ENCODE data around the gene ZFP1.
A peak's percentile ranks its signal among the peaks of the same experiment; 100 is the strongest.
"Not testable (repeated sequence)": the region's sequence is repeated elsewhere in the genome, so short reads cannot be mapped to it uniquely, and the experiment has no call there.

Gene ZFP1

DNA sequence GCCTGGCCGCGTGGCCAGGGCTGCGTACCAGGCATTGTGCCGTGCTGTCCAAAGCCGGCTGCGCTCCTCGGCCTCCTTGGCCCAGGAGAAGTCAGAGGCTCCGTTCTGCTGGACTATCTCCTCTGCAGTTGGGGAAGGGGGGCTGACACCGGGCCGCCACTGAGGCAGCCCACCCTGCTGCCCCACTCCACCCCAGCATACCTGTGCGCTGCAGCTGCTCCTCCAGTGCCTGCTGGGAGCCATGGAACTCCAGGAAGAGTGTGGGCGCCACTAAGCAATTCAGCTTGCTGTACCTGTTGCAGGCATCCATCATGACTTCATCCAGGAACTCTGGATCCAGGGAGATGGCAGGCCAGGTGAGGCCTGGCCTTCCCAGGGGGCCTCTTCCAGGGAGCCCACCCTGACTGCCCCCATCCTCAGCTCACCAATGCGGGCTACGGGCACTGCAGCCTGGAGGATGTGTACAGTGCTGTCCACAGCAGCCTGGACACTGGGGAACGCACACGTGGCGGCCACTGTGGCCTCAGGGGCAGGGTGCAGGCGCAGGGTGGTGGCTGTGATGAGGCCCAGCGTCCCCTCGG lies 34.7 kb upstream of the ZFP1 start:
- DNase-seq, result no peak

DNA sequence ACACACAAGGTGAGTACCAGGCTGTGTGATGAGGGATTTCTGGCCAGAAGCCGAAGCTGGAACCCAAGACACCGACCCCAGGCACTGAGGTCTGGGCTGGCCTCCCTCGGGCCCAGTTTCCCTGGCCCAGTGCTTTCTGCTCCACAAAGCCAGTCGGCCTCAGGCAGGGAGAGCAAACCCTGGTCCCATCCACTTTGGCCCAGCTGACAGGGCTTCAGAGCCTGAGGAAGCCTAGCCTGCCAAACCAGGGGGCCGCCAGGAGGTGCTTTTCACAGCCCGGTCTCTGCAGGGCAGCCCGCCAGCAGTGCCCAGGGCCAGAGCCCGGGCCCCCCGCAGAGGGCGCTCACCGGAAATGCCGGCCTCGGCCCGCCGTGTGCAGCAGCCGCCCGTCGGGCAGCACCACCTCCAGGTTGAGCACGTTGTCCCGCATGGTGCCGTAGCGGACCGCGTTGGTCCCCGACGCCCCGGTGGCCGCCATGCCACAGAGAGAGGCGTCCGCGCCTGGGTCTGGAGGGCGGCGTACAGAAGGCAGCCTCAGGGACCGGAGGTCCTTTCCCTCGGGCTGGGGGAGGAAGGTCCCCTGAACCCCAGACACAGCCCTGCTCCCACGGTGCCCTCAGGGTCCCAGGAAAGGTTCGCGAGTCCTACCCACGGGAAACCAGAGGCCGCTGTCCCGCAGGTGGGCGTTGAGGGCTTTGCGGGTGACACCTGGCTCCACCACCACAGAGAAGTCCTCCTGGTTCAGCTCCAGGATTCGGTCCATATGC lies 34.0 kb upstream of the ZFP1 start:
- no peak for DNase-seq

DNA sequence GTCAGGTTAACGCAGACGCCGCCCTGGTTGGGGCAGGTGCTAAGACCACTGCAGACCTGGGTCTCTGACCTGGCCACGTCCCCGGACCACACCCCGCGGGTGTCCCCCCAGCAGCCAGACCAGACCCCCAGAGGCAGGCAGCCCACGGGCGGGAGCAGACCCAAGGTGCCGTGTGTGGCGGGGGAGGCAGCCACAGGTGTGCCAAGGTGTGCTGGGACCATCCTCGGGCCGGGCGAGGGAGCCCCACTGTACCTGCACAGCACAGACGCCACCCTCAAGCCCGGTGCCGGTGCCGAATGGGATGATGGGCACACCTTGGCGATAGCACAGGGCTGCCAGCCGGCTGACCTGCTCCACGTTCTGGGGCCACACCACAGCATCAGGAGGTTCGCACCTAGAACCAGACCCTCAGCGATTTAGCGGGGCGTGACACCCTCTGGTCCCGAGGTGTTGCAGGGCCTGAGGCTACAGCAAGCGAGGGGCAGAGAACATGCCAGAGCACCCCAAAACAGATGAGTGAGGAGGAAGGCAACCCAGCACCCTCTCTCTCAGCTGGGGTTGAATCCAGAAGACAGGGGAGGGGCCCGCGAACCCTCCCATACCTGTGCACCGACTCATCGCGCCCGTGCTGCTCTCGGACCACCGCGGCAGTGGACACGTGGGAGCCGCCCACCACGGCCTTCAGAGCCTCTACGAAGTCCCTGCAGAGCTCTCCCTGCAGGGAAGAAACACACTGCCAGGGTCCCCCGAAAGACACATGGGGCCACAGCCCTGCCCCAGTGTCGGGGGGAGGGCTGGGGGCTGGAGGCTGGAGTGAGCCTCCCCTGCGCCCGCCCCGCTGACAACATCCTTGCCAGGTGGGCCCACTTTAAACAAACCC lies 33.1 kb upstream of the ZFP1 start:
- DNase-seq, result no peak

DNA sequence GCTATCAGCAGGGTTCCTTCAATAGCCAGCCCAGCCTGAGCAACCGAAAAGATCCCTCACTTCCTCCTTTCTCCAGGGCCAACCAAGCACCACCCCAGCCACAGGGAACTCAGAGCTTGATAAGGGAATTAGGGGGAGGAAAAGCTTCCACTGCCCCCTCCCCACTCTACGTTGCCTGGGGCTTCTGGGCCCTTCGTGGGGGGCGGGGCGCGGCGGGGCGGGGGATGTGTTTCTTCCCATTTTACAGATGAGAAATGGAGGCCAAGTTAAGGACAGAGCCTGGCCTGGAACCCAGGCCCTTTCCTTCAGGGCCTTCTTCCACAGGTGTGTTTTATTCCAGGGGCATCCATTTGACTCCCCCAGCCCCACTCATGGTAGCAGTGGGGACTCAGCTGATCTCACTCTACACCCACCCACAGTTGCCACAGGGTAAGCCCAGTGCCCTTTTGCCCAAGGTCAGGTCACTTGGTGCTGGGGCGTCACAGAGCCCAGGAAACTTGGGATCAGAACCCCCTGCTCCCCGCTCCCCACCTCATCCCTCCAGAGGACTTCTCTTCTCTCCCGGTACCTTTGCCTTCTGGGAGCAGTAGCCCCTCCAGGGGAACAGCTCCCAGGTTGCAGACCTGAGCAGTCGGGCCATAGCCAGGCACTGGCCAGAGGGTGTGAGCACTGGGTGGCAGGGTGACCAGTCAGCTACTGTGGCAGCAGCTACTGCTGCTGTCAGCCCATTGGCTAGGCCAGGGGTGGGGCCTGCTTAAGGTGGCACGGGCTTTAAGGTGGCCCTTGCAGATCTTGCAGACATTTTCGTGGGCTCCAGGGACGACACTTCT lies 32.0 kb upstream of the ZFP1 start, which contains the start of gene LDHD:
Gene LDHD (minus strand): TSS at position 700 of the 830 bp plus-strand sequence. CDS start 60 bp downstream, at position 640.
- DNase-seq, result peak; percentile 43

DNA sequence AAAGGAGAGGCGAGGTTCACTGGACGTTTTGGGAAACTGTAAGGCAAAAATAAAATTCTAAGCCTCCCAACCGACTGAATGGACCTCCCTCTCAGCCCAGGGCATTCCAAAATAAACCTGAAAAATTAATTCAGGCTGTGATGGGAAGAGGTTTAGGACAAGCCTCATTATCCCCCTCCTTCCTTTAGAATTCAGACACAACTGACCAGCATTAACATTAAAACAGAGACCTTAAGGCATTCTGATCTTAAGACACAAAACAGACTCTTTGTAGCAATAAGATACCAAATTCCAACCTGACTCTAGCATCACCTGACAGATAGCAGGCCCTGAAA lies 31.4 kb upstream of the ZFP1 start:
- DNase-seq, result no peak

DNA sequence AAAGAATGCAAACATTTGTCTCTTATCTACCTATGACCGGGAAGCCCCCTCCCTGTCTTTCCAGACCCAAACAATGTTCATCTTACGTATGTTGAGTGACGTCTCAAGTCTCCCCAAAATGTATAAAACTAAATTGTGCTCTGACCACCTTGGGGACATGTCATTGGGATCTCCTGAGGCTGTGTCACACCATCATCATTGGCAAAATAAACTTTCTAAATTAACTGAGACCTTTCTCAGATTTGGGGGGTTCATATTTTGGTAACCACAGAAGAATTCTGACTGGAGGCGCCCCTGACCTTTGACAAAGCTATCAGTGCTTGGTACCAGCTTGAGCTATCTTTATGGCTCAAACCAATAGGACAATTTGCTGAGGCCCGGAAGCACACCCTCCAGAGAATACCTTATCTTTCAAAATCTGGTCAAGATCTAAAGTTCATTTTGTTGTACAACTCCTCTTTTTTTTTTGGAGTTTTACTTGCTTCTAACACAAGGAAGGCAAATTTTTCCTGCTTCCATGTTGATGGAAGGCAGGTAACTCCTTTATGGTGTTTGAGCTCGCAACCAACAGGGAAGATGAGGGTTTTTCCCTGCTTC lies 29.3 kb upstream of the ZFP1 start:
- DNase-seq, result no peak

DNA sequence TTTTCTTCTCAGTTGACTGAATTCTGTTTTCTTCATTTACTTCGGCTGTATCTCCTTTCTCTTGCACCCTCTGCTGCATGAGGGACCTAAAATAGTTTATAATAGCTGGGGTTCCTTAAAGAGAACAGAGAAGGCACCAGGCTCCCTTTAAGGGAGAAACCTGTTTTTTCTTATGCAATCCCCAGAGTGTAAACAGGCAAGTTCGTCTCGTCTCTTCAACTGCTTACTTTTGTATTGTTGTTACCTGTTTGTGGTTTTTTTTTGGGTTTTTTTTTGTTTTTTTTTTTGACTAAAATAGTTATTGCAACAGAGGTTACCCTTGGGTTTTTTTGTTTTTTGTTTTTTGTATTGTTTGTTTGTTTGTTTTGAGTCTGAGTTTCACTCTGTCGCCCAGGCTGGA lies 28.1 kb upstream of the ZFP1 start:
- no peak for DNase-seq

DNA sequence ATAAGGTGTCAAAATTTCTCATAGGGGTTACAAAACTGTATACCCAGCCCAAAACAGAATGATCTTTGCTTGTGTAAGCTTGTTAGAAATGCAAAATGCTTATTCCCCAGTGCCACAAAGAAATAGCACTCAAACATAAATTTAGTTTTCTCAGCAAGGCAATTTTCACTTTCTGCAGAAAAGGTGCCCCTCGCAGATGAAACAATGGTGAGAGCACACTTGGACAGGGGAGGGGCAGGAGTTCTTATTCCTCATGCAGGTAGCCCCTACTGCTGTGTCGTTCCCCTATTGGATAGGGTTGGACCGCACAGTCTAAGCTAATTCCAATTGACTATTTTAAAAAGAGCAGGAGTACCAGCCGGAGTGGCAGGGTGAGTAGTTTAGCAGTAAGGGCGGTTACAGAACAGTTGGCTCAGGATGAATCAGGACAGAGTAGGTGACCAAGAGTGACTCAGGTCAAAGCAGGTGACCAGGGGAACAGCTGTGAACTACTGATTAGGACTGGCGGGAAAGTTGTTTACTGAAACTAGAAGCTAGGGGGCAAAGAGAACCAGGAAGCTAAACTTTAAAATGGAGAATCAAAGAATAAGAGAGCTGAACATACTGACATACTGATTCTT lies 26.3 kb upstream of the ZFP1 start:
- DNase-seq, result no peak

DNA sequence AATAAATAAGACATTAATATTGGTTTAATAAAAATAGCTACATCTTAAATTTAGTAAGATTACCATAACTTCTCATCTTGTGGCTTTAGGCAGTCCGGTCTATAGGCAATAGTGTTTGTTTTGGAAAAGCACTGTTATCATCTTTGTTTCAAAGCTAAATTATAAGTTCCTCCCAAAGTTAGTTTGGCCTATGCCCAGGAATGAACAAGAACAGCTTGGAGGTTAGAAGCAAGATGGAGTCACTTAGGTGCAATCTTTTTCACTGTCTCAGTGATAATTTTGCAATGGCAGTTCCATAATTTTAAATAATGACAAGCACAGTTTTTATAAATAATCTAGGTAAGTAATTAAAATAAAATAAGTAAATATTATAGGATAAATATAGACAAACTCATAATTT lies 25.7 kb upstream of the ZFP1 start:
- DNase-seq, result no peak

DNA sequence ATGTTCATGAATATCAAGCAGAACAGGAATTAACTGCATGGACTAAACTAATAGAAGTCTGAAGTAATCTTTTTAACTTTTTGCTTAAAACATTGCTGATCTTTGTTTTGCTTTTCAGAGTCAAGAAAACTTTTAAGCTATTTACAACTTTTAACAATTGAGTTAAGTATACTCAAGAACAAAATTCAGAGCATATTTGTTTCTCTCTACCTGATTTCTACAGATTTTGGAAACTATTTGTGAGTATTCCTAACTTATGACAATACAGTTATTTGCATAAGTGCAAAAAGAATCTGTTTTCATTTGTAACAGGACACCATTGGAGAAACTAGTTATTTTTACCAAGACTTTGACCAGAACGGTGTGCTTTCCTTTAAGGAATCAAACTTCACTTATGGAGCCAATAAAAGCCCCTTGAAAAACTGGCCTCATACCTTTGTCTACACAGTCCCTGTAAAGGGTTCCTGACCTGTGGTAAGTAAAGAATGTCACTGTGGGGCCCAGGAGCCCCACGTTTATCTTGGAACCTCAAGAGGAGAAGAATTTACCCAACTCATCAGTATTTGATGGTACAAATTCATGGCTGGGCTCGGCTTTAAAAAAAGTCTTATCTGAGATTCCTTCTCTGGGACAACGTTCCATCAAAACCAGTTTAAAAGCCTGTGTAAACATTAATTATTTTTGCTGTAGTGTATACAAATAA lies 20.5 kb upstream of the ZFP1 start:
- DNase-seq, result no peak

DNA sequence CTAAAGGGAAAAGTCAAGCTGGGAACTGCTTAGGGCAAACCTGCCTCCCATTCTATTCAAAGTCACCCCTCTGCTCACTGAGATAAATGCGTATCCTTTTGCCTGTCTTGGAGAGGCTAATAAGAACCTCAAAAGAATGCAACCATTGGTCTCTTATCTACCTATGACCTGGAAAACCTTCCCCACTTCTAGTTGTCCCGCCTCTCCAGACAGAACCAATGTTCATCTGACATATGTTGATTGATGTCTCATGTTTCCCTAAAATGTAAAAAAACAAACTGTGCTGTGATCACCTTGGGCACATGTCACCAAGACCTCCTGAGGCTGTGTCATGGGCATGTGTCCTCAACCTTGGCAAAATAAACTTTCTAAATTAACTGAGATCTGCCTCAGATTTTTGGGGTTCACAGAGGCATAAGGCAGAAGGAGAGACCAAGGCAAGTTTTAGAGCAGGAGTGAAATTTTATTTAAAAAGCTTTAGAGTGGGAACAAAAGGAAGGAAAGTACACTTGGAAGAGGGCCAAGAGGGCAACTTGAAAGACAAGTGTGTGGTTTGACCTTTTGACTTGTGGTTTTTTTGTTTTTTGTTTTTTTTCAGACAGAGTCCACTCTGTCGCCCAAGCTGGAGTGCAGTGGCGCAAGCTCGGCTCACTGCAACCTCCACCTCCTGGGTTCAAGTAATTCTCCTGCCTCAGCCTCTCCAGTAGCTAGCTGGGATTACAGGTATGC lies 18.7 kb upstream of the ZFP1 start:
- DNase-seq, result not testable (repeated sequence)

DNA sequence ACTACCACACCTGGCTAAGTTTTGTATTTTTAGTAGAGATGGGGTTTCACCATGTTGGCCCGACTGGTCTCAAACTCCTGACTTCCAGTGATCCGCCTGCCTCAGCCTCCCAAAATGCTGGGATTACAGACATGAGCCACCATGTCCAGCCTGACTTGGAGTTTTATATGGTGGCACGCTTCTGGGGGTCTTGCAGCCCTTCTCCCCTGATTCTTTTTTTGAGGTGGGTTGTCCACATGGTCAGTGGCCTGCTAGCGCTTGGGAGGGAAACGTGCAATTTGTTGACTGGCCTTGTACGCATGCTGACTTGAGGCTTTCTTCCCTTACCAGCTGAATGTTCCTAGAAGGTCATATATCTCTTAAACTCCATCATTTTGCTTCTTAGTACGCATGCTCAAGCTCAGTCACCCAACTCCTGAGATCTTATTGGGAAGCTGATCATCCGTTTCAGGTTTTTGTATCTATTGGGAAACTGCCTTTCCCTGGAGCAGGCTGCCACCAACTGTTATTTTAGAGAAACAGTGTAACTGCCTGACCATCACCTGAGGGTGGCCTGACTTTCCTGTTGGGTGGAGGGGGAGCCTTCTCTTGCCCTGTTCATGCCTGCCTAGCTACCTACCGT lies 18.1 kb upstream of the ZFP1 start:
- DNase-seq, result no peak

DNA sequence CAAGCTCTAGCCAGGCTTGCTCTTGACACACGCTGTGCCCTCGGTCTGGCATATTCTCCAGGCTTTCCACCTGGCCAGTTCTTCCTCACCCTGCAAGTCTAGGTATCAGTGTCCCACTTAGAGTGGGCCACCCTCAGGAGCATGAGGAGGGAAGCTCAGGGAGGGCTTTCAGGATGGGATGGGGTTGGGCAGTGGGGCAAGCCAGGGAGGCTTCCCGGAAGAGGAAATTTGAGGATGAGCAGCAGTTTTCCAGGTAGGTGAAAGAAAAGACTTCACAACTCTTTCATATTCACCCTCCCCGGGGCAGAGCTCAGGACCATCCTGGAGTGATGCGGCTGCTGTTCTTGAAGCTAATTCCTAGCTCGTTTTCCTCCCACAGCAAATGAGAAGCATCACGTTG lies 17.2 kb upstream of the ZFP1 start:
- no peak for DNase-seq

DNA sequence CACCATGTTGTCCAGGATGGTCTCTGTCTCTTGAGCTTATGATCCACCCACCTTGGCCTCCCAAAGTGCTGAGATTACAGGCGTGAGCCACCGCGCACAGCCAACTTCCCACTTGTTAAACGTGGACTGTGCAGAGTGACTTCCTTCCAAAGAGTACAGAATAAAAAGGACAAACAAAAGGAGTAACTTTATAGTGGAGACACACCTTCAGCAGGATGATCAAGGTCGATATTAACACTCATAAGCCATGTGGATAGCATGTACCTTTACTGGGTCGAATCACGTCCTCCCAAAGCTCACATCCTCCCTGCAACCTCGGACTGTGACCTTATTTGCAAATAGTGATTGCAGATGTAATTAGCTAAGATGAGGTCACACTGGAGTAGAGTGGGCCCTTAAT lies 10.1 kb upstream of the ZFP1 start:
- DNase-seq, result no peak

DNA sequence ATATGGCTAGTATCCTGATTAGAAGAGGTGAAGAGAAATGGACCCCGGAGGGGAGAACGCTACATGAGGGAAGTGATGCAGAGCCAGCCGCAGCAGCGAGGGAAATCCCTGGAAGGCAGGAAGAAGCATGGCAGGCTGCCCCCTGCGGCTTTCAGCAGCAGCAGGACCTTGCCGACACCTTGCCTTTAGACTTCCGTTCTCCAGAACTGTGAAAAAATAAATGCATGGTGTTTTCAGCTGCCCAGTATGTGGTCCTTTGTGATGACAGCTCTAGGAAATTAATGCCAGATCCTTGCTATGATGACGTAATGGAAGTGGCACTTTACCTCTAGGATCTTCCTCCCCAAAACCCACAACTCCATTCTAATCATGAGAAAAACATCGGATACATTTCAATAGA lies 9.7 kb upstream of the ZFP1 start:
- DNase-seq, result peak; percentile 9

DNA sequence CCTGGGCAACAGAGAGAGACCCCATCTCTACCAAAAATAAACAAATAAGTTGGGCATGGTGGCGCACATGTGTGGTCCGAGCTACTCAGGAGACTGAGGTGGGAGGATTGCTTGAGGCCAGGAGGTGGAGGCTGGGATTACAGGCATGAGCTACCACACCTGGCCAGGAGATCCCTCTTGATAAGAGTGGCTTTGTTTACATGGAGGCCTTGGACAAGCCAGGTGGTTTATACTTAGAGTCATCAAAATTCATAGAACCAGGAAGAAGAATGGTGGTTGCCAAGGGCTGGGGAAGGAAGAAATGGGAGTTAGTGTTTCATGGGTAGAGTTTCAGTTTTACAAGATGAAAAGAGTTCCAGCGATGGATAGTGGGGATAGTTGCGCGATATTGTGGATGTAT lies 8.8 kb upstream of the ZFP1 start:
- DNase-seq, result no peak

DNA sequence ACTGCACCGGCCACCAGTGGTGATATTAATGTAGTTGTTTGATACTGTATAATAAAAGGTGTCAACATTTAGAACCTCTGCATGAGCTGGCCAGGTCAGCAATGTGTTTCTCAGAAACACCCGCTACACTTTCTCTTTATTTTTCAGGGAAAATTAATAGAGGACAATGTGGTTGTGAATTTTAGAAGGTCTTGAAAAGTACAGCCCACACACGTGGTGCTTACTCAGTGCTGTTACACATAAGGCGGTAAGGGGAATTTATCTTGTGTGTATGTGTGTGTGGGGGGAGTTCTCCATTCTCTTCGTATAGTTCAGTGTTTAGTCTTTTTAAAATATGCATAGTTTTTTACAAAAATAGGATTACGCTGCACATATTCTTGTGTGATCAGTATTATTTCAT lies 4.4 kb upstream of the ZFP1 start:
- DNase-seq, result no peak

DNA sequence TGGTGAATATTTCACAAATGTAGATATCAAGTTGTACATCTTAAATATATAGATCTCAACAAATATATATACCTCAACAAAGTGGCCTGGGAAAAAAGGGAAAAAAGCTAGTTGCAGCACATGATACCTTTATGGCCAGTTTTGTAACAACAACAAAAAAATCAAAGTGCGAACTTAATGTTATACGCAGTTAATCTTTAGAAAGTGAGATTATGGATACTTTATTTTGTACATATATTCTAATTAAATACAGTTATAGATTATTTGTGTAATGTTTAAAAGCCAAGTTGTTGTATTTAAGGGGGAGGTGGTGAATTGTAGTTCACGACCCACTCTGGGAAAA lies 385 bp upstream of the ZFP1 start:
- no peak for DNase-seq

DNA sequence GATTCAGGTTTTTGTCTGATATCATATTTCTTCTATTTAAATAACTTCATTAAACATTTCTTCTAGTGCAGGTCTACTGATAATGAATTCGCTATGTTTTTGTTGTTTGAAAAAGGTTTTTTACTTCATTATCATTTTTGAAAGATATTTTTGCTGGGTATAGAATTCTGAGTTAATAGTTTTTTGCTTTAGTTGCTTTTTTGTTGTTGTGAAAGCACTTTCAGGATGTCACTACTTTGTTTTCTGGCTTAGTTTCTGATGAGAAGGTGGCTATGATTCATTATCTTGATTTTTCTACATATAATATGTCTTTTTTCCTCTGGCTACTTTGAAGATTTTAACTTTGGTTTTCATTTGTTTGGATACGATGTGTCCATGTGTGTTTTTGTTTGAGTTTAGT lies 3.5 kb downstream of the ZFP1 start:
- DNase-seq, result no peak

DNA sequence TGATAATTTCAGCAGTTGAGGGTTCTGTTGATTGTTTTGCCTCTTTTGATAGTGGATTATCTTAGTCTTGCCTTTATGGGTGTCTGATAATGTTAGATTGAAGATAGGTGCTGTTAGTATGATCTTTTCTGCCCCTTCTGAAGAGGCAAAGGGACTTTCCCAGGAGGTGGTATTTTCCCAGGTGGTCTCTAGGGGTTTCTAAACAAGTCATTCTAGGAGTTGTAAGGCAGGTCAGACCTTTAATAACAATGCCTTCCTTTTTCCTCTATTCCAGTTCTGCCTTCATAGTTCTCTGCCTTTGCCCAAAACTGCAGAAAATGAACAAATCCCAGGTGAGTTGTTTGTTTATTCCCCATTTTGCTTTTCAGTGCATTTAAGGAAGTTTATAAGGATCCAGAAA lies 4.3 kb downstream of the ZFP1 start:
- DNase-seq, result no peak

Data from CD4-positive, alpha-beta T cell treated with Interleukin-17A for 4 hours (primary cell).